Mesendoderm (in vitro differentiated cells): ENCODE data around the gene SIGLECL1.

Experiments
- DNase-seq: peaks from one replicate; pipeline ENCODE4 v3.0.0; 2013
- H2AK5ac ChIP-seq: 2 replicates; pipeline ENCODE4 v1.6.1; 2013; ENCODE audit warnings: low read length, inconsistent platforms
- H2BK120ac ChIP-seq: 2 replicates; pipeline ENCODE4 v1.6.1; 2013; ENCODE audit warnings: low read depth, mild to moderate bottlenecking, low read length, moderate library complexity, mixed read lengths
- H2BK15ac ChIP-seq: replicated peaks from 2 replicates; pipeline ENCODE4 v1.6.1; 2013; ENCODE audit warnings: low read depth, mild to moderate bottlenecking, moderate library complexity
- H2BK5ac ChIP-seq: 2 replicates; pipeline ENCODE4 v1.6.1; 2013; ENCODE audit warnings: low read length, inconsistent platforms
- H3K18ac ChIP-seq: 2 replicates; pipeline ENCODE4 v1.6.1; 2013; ENCODE audit warnings: mild to moderate bottlenecking, low read length, mixed read lengths
- H3K23ac ChIP-seq: one replicate; pipeline ENCODE4 v1.6.1; 2013; ENCODE audit warnings: low read length
- H3K27ac ChIP-seq: 2 replicates; pipeline ENCODE4 v1.5.1; 2013; ENCODE audit warnings: low read depth, mild to moderate bottlenecking, inconsistent platforms, low read length, moderate library complexity
- H3K27me3 ChIP-seq: 2 replicates; pipeline ENCODE4 v1.6.1; 2013; ENCODE audit warnings: low read length, control low read depth, mild to moderate bottlenecking, inconsistent platforms; ENCODE audit not compliant: insufficient read depth, poor library complexity
- H3K36me3 ChIP-seq: 2 replicates; pipeline ENCODE4 v1.6.1; 2013; ENCODE audit warnings: low read length, inconsistent platforms; ENCODE audit not compliant: control insufficient read depth, insufficient read depth
- H3K4ac ChIP-seq: one replicate; pipeline ENCODE4 v1.6.1; 2013; ENCODE audit warnings: low read depth, mild to moderate bottlenecking, low read length, moderate library complexity
- H3K4me1 ChIP-seq: 2 replicates; pipeline ENCODE4 v1.6.1; 2013; ENCODE audit warnings: low read depth, low read length, inconsistent platforms; ENCODE audit not compliant: control insufficient read depth
- H3K4me2 ChIP-seq: 2 replicates; pipeline ENCODE4 v1.6.1; 2013; ENCODE audit warnings: low read length
- H3K4me3 ChIP-seq: 2 replicates; pipeline ENCODE4 v1.5.1; 2013; ENCODE audit warnings: mild to moderate bottlenecking, low read length
- H3K56ac ChIP-seq: one replicate; pipeline ENCODE4 v1.6.1; 2013; ENCODE audit warnings: low read length
- H3K79me1 ChIP-seq: 2 replicates; pipeline ENCODE4 v1.6.1; 2013; ENCODE audit warnings: low read length, inconsistent platforms
- H3K79me2 ChIP-seq: 2 replicates; pipeline ENCODE4 v1.6.1; 2013; ENCODE audit warnings: mild to moderate bottlenecking, low read length; ENCODE audit not compliant: control insufficient read depth, insufficient read depth
- H3K9ac ChIP-seq: 2 replicates; pipeline ENCODE4 v1.6.1; 2013; ENCODE audit warnings: low read length, inconsistent platforms
- H4K5ac ChIP-seq: one replicate; pipeline ENCODE4 v1.6.1; 2013; ENCODE audit warnings: low read length
- H4K8ac ChIP-seq: one replicate; pipeline ENCODE4 v1.6.1; 2013; ENCODE audit warnings: low read depth, mild to moderate bottlenecking, control low read depth, low read length, moderate library complexity
- WGBS: extraction: QIAGEN DNeasy Blood & Tissue Kit; methylation state at CpG from one replicate; pipeline ENCODE4 v1.1.7; 2013; ENCODE audit warnings: low lambda C conversion rate, missing lambda C conversion rate; ENCODE audit not compliant: insufficient coverage; ENCODE audit errors: extremely low coverage; 5-methylcytosine and 5-hydroxymethylcytosine counted together

SIGLECL1 gene

DNA sequence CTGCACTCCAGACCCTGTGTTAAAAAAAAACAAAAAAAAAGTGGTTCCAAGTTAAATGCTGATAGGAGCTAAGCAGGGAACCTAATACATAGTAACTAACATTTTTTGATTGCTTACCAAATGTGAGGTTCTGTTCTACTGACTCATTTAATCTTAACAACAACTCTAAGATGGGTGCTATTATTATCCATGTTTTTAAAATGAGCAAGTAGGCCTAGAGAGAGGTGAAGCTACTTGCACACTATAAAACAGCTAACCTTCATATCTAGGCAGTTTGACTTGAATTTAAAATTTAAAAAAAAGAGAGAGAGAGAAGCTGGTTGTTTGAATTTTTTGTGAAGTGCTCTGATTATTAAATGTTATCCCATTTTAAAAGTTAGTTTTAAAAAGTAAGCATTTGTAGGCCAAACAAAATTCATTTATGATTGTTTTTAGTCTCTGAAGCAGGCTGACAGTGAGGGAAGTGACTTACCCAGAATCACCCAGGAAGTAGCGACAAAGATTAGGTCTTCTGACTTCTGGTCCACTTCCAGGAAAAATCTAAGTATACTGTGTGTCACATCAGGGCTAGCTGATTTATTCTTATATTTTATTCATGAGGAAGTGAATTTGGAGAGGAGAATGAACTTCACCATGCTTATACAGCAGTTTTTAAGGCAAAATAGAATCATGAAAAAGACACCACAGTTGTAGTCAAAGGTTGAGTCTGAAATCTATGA is 2.4 kb downstream of the SIGLECL1 start:
- H3K36me3 ChIP-seq, result no peaks in the 10 kb centered on the region
- no peak overlapping the region for H3K27ac ChIP-seq
- no peaks in the 10 kb centered on the region for H3K79me1 ChIP-seq
- no peak overlapping the region for H3K4ac ChIP-seq
- no peak overlapping the region for H2AK5ac ChIP-seq
- H4K5ac ChIP-seq, result no peak overlapping the region
- H3K4me1 ChIP-seq, result no peaks in the 10 kb centered on the region
- no peaks in the 10 kb centered on the region for H3K79me2 ChIP-seq
- no CpG with 5 or more reads among the region's 1 CpG for WGBS
- H3K27me3 ChIP-seq, result no peaks in the 10 kb centered on the region
- H3K9ac ChIP-seq, result no peak overlapping the region
- H3K56ac ChIP-seq, result no peak overlapping the region
- H2BK120ac ChIP-seq, result no peak overlapping the region
- DNase-seq, result no peak
- no peak overlapping the region for H3K4me2 ChIP-seq
- no peak overlapping the region for H2BK15ac ChIP-seq
- no peak overlapping the region for H3K18ac ChIP-seq
- H3K4me3 ChIP-seq, result no peak overlapping the region
- no peak overlapping the region for H4K8ac ChIP-seq
- H2BK5ac ChIP-seq, result no peak overlapping the region
- no peak overlapping the region for H3K23ac ChIP-seq

DNA sequence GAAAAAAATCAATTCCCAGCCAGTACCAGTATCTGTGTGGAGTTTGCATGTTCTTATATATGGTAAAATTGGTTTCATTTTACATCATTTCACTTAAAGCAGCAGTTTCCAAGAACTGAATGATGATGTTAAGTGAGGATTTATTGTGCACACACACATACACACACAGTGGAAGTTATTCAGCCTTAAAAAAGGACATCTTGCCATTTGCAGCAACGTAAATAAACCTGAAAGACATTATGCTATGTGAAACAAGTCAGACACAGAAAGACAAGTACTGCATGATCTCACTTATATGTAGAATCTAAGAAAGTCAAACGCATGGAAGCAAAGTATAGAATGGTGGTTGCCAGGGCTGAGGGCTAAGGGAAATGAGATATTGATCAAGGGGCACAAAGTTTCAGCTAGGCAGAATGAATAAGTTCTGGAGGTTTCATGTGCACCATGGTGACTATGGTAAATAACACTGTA is 5.3 kb downstream of the SIGLECL1 start:
- Histone ChIP-seq H3K79me1 (no peaks in the 10 kb centered on the region), H2BK5ac (no peak overlapping the region), H2AK5ac (no peak overlapping the region), H3K4me1 (no peaks in the 10 kb centered on the region), H3K4ac (no peak overlapping the region), H3K27ac (no peak overlapping the region), H3K18ac (no peak overlapping the region), H3K23ac (no peak overlapping the region), H3K36me3 (no peaks in the 10 kb centered on the region), H2BK15ac (no peak overlapping the region), H3K56ac (no peak overlapping the region), H3K9ac (no peak overlapping the region), H3K4me3 (no peak overlapping the region), H3K4me2 (no peak overlapping the region), H3K27me3 (no peaks in the 10 kb centered on the region), H4K5ac (no peak overlapping the region), H4K8ac (no peak overlapping the region), H2BK120ac (no peak overlapping the region), H3K79me2 (no peaks in the 10 kb centered on the region)
- DNase-seq, result no peak
- no CpG with 5 or more reads among the region's 2 CpGs for WGBS

DNA sequence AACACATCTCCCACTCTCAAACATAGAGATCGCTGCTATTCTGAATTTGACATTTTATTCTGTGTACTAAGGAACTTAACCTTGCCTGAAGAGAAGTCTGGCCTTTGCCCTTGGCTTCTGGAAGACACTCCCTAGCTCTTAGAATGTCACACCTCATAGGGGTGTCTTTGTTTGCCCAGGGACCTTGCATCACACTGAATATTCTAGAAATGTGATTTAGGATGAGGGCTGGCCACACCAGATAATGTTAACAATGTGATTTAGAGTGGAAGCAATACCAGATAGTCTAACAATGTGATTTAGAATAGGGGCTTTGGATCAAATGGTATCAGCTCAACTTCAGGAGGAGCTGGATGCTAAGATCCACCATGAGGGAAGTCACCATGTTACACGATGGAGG is 6.6 kb downstream of the SIGLECL1 start:
- Histone ChIP-seq H2BK15ac (no peak overlapping the region), H2AK5ac (no peak overlapping the region), H3K56ac (no peak overlapping the region), H3K4ac (no peak overlapping the region), H4K5ac (no peak overlapping the region), H4K8ac (no peak overlapping the region), H3K79me1 (no peaks in the 10 kb centered on the region), H3K27me3 (no peaks in the 10 kb centered on the region), H3K4me2 (no peak overlapping the region), H3K9ac (no peak overlapping the region), H2BK5ac (no peak overlapping the region), H3K4me1 (no peaks in the 10 kb centered on the region), H3K23ac (no peak overlapping the region), H3K36me3 (no peaks in the 10 kb centered on the region), H3K79me2 (no peaks in the 10 kb centered on the region), H3K27ac (no peak overlapping the region), H3K4me3 (no peak overlapping the region), H2BK120ac (no peak overlapping the region), H3K18ac (no peak overlapping the region)
- WGBS, result no CpG with 5 or more reads among the region's 2 CpGs
- DNase-seq, result peak; percentile 65

DNA sequence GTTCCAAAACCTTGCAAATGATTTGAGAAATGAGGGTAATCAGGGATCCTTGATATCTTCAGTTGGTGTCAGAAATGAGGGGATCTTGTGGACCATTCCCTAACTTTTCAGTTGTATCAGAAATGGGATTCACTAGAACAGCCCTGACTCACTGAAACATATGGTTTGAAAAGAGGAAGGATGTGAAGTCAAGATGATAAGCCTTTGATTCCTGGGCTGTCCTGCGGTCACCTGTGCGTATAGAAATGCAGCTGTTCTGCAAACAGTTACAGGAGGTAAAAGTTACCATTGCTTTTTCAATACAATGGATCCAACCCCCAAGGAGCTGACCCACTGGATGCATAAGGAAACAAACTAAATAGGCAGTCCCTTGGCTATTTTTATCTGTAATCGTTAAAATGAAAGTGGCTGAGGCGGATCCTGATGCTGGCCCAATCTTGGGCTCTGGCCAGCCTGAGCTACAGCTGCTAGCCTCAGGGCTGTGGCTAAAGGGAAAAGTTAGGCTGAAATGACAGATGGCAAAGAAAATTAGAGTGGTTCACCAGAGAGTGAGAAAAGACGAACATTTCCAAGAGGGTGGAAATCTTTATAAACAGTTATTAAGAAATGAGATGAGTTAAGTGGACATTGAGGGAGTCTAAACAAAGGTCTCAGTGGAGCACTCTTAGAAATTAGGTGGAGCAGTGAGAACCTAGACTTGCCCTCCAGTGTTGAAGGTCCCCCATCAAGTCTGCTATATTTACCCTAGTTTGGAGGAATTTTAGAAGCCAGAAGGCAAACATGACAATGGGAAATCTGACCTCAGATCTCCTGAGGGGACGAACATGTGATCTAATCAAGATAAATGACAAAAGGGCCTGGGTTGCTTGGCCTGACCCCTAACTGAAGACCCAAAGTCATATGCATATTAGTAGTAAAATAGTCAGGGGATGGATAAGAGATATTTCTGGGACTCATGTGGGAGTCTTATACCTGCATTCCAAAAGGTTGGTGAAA is 7.6 kb downstream of the SIGLECL1 start:
- Histone ChIP-seq H4K5ac (no peak overlapping the region), H3K4me3 (no peak overlapping the region), H2BK120ac (no peak overlapping the region), H3K9ac (no peak overlapping the region), H3K4me2 (no peak overlapping the region), H3K23ac (no peak overlapping the region), H3K27me3 (no peaks in the 10 kb centered on the region), H2BK15ac (no peak overlapping the region), H3K4me1 (no peaks in the 10 kb centered on the region), H3K27ac (no peak overlapping the region), H2BK5ac (no peak overlapping the region), H4K8ac (no peak overlapping the region), H3K18ac (no peak overlapping the region), H2AK5ac (no peak overlapping the region), H3K79me1 (no peaks in the 10 kb centered on the region), H3K4ac (no peak overlapping the region), H3K56ac (no peak overlapping the region), H3K36me3 (no peaks in the 10 kb centered on the region), H3K79me2 (no peaks in the 10 kb centered on the region)
- no CpG with 5 or more reads among the region's 6 CpGs for WGBS
- DNase-seq, result peak; percentile 53

DNA sequence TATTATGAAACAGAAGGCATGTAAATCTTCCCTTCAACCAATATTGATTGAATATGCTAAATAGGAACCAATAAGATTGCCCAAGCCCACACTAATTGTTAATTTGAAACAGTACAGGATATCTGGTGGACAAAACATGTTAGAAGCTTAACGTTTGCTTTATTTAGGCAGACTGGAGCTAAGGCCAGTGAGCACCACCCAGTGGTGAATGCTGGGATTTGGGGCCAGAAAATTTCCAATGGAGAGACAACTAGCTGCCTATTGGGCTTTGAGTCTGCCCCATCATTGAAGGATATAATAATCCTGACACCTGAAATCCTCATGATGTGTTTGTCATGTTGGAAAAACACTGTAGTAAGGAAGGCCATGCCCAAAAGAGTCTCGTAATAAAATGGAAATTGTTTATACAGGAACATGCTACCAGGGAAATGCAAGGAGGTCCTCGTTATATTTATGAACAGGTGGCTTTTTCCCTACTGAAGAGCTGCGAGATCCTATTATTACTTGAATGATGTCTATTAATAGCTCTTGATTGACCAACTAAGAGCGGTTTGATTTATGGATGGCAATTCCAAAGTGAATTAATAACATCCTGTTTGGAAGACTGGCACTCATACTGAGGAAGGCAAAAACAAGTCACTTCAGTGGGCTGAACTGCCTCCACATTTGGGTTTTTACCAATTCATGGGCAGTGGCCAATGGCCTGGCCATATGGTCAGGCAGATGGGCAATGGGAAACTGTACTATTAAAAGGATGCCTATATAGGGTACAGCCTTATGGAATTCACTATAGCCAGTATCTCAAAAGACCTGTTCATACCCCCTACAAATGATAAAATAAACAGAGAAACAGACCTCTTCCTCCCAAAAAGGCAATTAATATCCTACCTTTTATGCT is 8.7 kb downstream of the SIGLECL1 start:
- no peak overlapping the region for H3K9ac ChIP-seq
- no peak overlapping the region for H3K4me3 ChIP-seq
- no peak overlapping the region for H2AK5ac ChIP-seq
- no peak overlapping the region for H4K8ac ChIP-seq
- no peaks in the 10 kb centered on the region for H3K36me3 ChIP-seq
- H2BK120ac ChIP-seq, result no peak overlapping the region
- WGBS, result no CpG with 5 or more reads among the region's 5 CpGs
- H2BK5ac ChIP-seq, result no peak overlapping the region
- H3K27ac ChIP-seq, result no peak overlapping the region
- no peaks in the 10 kb centered on the region for H3K79me1 ChIP-seq
- H3K18ac ChIP-seq, result no peak overlapping the region
- peak; percentile 62 for DNase-seq
- H3K79me2 ChIP-seq, result no peaks in the 10 kb centered on the region
- no peak overlapping the region for H2BK15ac ChIP-seq
- H3K4me1 ChIP-seq, result no peaks in the 10 kb centered on the region
- H4K5ac ChIP-seq, result no peak overlapping the region
- H3K27me3 ChIP-seq, result no peaks in the 10 kb centered on the region
- no peak overlapping the region for H3K23ac ChIP-seq
- no peak overlapping the region for H3K56ac ChIP-seq
- no peak overlapping the region for H3K4ac ChIP-seq
- H3K4me2 ChIP-seq, result no peak overlapping the region
